Cardiac muscle cell (in vitro differentiated cells and primary cell): ENCODE measurements around the gene NIPAL4. TPM values are rescaled to one million over a fixed set of nuclear protein-coding genes. Genes with fewer than 3 reads are reported as not detected.
A peak's percentile ranks its signal among the peaks of the same experiment; 100 is the strongest.

Experiments
- DNase-seq, 2 donors: peaks; one replicate each; pipeline versions ENCODE4 v3.0.0 to v3.0.0-alpha.2; 2010 to 2017; ENCODE audit warnings: low read depth in 1 of 2, low spot score in 1 of 2
- H3K27ac ChIP-seq: fragments of 200-600 bp; sonication (generic); 2 replicates; pipeline ENCODE4 v1.5.1; 2016
- H3K27me3 ChIP-seq: fragments of 200-600 bp; sonication (generic); 2 replicates; pipeline ENCODE4 v1.6.0; 2016; ENCODE audit warnings: control low read depth
- H3K36me3 ChIP-seq: fragments of 200-600 bp; sonication (generic); 2 replicates; pipeline ENCODE4 v1.5.1; 2016; ENCODE audit warnings: control low read depth
- H3K4me1 ChIP-seq: fragments of 200-600 bp; sonication (generic); 2 replicates; pipeline ENCODE4 v1.8.1; 2017; ENCODE audit warnings: low read depth, mild to moderate bottlenecking, mixed run types
- H3K4me3 ChIP-seq: fragments of 200-600 bp; sonication (generic); 2 replicates; pipeline ENCODE4 v1.5.1; 2016; ENCODE audit warnings: mild to moderate bottlenecking
- H3K9me3 ChIP-seq: fragments of 200-600 bp; sonication (generic); 2 replicates; pipeline ENCODE4 v1.5.1; 2017; ENCODE audit warnings: low read depth, mild to moderate bottlenecking, control low read depth
- polyA plus RNA-seq: library from polyadenylated mRNA; unstranded; fragments of >200 nt; fragmentation: Nextera tagmentation; extraction: Ambion mirVana; gene quantifications from 2 replicates; pipeline ENCODE4 v1.2.1, GENCODE V29; 2016
- total RNA-seq: library from RNA; depleted of rRNA; stranded (reverse); fragments of >200 nt; gene quantifications from 2 replicates; pipeline ENCODE4 v1.2.3, GENCODE V29; 2016
- TF ChIP-seq, protein P1 (sequence below): IDR thresholded peaks from 2 replicates; pipeline ENCODE4 v1.5.1; 2012; ENCODE audit warnings: low read depth, mild to moderate bottlenecking, low read length

NIPAL4 gene
- total and polyA plus RNA-seq, 2 experiments from 2014 or later, result 0.36 to 0.37 TPM

DNA sequence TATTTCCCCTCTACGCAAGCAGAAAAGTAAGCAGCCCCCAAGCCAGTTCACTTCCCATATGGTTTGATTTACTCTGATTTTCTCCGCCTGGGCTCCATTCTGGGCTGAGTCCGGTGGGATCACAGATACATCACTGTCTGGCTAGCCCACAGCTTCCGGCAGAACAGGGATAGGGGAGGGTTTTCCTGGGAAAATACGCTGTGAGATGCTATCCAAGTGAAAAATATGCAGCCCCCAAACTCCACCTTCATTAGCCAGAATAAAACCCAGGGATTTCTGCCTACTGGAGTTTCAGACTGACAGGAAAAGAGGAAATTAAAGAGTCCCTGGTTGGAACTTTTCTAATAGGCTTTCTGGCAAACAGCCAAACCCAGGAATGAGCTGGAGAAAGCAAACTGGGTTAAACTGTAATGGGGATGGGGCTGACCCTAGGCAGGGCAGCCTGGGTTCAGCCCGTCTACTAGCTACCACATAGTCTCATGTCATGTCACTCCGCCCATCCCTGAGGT, 16.9 kb upstream of the NIPAL4 start:
- no peaks in the 10 kb centered on the region for H3K36me3 ChIP-seq
- H3K9me3 ChIP-seq, result no peaks in the 10 kb centered on the region
- H3K27ac ChIP-seq, result no peak overlapping the region
- H3K4me1 ChIP-seq, result no peaks in the 10 kb centered on the region
- no peak for DNase-seq
- TF ChIP-seq, protein P1, sequence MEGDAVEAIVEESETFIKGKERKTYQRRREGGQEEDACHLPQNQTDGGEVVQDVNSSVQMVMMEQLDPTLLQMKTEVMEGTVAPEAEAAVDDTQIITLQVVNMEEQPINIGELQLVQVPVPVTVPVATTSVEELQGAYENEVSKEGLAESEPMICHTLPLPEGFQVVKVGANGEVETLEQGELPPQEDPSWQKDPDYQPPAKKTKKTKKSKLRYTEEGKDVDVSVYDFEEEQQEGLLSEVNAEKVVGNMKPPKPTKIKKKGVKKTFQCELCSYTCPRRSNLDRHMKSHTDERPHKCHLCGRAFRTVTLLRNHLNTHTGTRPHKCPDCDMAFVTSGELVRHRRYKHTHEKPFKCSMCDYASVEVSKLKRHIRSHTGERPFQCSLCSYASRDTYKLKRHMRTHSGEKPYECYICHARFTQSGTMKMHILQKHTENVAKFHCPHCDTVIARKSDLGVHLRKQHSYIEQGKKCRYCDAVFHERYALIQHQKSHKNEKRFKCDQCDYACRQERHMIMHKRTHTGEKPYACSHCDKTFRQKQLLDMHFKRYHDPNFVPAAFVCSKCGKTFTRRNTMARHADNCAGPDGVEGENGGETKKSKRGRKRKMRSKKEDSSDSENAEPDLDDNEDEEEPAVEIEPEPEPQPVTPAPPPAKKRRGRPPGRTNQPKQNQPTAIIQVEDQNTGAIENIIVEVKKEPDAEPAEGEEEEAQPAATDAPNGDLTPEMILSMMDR, result no peak
- H3K27me3 ChIP-seq, result no peaks in the 10 kb centered on the region
- H3K4me3 ChIP-seq, result no peak overlapping the region

DNA sequence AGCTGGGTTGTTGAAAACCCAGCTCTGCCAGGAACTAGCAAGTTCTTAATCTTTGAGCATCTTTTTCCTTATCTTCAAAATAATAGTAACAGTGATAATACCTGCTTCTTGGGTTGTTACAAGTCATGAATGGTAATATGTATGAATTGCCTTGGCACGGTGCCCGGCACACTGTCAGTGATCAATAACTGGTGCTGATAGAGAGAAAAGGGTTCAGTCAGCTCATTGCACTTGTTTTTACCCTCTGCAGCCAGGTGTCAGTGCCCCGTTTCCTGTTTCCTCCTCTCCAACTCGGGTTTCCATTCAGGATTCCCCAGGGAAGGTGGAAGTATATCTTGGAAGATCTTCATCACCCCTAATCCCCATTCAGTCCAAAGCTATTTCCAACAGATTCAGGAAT, 15.8 kb upstream of the NIPAL4 start:
- TF ChIP-seq, protein P1, result no peak
- Histone ChIP-seq H3K27me3 (no peaks in the 10 kb centered on the region), H3K27ac (no peak overlapping the region), H3K4me3 (no peak overlapping the region), H3K4me1 (no peaks in the 10 kb centered on the region), H3K9me3 (no peaks in the 10 kb centered on the region), H3K36me3 (no peaks in the 10 kb centered on the region)
- no peak for DNase-seq

GRCh38 chr5:157445745-157446411, 14.1 kb upstream of the NIPAL4 start:
- H3K9me3 ChIP-seq, result no peaks in the 10 kb centered on the region
- TF ChIP-seq, protein P1, result no peak

GRCh38 chr5:157446412-157446935, 13.5 kb upstream of the NIPAL4 start:
- H3K4me1 ChIP-seq, result no peaks in the 10 kb centered on the region
- no peak overlapping the region for H3K27ac ChIP-seq
- no peaks in the 10 kb centered on the region for H3K36me3 ChIP-seq
- DNase-seq, result peak in 1 of 2 donors; percentile 76
- H3K4me3 ChIP-seq, result no peak overlapping the region
- TF ChIP-seq, protein P1, result no peak
- H3K27me3 ChIP-seq, result no peaks in the 10 kb centered on the region
- no peaks in the 10 kb centered on the region for H3K9me3 ChIP-seq

More at GRCh38 chr5:157445745-157446411, 14.1 kb upstream of the NIPAL4 start:
- H3K27ac ChIP-seq, result no peak overlapping the region
- no peak for DNase-seq
- H3K36me3 ChIP-seq, result no peaks in the 10 kb centered on the region
- H3K27me3 ChIP-seq, result no peaks in the 10 kb centered on the region
- no peak overlapping the region for H3K4me3 ChIP-seq
- H3K4me1 ChIP-seq, result no peaks in the 10 kb centered on the region

DNA sequence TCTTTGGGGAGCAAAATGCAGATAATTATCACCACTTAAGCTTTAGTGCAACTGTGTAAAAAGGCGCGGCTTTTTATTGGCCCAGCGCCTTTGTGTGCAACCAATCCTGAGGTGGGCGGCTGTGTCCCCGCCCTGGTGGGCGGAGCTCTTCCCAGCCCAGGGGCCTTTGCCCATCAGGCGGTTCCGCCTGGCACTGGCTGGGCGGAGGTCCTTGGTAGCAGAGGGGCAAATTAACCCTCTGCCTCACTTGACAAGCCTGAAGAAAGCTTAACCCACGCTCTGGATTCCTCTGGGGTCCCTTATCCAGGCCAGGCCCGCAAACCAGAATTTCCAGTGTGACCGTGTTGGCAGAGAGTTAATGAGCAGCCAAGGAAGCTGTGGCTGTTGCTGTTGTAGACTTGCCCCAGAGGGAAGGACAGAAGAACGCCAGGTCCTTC, 12.8 kb upstream of the NIPAL4 start:
- DNase-seq, result no peak
- Histone ChIP-seq H3K27me3 (no peaks in the 10 kb centered on the region), H3K4me1 (no peaks in the 10 kb centered on the region), H3K9me3 (no peaks in the 10 kb centered on the region), H3K4me3 (no peak overlapping the region), H3K27ac (no peak overlapping the region), H3K36me3 (no peaks in the 10 kb centered on the region)
- TF ChIP-seq, protein P1, result no peak
